Measurements from ENCODE around the gene SBSN. TPM values are rescaled to one million over a fixed set of nuclear protein-coding genes. Genes with fewer than 3 reads are reported as not detected.
A peak's percentile ranks its signal among the peaks of the same experiment; 100 is the strongest.

SBSN gene
- polyA plus RNA-seq, 5 donors = not detected

DNA sequence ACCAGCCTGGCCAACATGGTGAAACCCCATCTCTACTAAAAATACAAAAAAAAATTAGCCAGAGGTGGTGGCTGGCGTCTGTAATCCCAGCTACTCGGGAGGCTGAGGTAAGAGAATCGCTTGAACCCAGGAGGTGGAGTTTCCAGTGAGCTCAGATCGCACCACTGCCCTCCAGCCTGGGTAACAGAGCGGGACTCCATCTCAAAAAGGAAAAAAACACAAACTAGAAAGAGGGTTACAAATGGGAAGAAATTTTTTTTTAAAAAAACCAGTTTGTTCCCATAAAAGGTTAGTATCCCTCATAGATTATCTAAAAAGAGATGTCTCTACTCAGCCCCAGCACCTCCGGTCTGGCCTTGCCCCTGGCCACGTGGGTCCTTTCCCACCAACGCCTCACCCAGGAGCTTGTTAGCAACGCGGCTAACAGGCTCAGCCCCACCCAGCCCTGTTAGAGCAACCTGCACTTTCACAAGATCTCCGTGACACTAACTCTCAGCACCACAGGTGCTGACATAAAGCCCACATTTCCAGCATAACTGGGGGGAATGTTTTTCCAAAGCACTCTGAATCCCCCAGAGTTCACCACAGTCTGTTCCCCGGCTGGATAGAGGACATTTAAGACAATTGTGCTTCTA is 19.0 kb downstream of the SBSN start:
- peak in 1 of 2 donors; percentile 19 for DNase-seq

GRCh38 chr19:35508129-35508528 is 20.0 kb downstream of the SBSN start:
- no peak for DNase-seq

DNA sequence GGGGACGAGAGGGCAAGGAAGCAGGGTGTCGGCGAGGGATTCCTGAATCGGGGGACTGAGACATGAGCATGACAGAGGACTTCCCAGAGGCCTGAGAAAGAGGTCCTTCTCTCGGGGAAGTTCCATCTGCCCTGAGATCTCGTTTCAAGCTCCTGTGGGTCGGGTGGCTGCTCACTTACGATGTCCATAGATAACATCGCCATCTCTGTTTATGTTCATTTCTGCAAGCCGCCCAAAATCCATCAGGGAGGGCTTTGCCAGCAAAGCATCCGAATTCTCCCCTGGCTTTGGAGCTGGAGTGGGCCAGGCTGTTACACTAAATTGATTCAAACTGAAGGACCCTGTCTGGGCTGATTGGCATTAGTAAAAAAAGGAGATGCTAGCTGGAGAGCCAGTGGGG is 20.6 kb downstream of the SBSN start:
- no peak for DNase-seq

- no peak for DNase-seq
Measured at GRCh38 chr19:35506011-35506410, 22.1 kb downstream of the SBSN start.

- no peak for DNase-seq
Measured at GRCh38 chr19:35502751-35503150, 25.4 kb downstream of the SBSN start.

GRCh38 chr19:35501684-35502083 is 26.4 kb downstream of the SBSN start:
- no peak for DNase-seq

- DNase-seq = no peak
Measured at GRCh38 chr19:35500611-35501010, 27.5 kb downstream of the SBSN start.

- DNase-seq = no peak
Measured at GRCh38 chr19:35498984-35499527, 29.1 kb downstream of the SBSN start.

GRCh38 chr19:35498220-35498619 is 29.9 kb downstream of the SBSN start:
- DNase-seq = no peak

GRCh38 chr19:35497406-35497805 is 30.7 kb downstream of the SBSN start:
- DNase-seq = no peak

GRCh38 chr19:35495107-35496064 is 32.7 kb downstream of the SBSN start:
- DNase-seq = peak; percentile 48 to 49

- DNase-seq = no peak
Measured at GRCh38 chr19:35493971-35494370, 34.1 kb downstream of the SBSN start.

GRCh38 chr19:35491836-35492360 is 36.2 kb downstream of the SBSN start:
- no peak for DNase-seq

- no peak for DNase-seq
Measured at GRCh38 chr19:35490364-35490763, 37.7 kb downstream of the SBSN start, which contains the start of gene KRTDAP. TSS of gene KRTDAP (minus strand) at chr19:35490464. CDS start at chr19:35490442, 22 bp downstream.

GRCh38 chr19:35488677-35489076 is 39.4 kb downstream of the SBSN start:
- no peak for DNase-seq

DNA sequence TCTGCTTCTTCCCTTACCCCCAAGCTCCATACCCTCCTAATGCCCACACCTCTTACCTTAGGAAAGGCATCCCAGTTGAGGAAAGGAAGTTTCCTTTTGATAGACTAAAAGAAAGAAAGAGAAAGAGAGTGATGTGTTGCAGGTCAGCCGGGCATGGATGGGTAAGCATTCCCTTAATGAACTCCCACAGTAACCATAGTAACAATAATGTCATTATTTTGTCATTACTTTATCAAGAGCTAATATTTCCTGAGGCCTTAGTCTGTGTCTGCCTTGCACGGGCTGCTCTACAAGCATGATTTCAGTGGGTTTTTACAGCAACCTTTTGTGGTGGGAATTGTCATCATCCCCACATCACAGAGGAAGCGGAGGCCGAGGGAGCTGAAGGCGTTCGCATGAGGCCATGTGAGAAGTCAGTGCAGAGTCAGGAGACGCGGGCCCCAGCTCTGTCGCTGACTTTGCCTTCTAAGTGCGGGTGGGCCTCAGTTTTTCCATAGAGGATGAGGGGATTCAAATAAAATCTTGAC is 40.4 kb downstream of the SBSN start:
- DNase-seq = peak in 1 of 2 donors; percentile 10

DNA sequence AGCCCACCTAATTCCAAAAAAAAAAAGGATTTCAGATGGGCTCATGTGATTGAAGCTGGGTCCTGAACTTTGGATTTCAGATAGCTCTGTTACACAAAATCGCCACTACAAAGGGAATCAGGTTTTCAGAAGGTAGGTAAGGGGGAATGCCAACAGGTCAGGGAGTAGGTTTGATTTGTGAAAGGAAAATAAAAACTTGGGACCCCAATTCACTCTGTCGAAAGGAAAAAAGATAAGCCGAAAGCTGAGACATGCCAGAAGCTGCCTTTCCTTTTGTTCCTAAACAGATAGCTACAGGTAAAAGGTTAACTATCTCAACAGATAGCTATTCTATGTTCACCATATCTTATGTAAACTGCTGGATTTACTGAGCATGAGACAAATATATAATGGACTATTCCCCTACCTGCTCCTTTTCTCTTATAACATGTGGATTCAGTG is 41.8 kb downstream of the SBSN start:
- DNase-seq = no peak

GRCh38 chr19:35484252-35485036 is 43.7 kb downstream of the SBSN start:
- no peak for DNase-seq

DNA sequence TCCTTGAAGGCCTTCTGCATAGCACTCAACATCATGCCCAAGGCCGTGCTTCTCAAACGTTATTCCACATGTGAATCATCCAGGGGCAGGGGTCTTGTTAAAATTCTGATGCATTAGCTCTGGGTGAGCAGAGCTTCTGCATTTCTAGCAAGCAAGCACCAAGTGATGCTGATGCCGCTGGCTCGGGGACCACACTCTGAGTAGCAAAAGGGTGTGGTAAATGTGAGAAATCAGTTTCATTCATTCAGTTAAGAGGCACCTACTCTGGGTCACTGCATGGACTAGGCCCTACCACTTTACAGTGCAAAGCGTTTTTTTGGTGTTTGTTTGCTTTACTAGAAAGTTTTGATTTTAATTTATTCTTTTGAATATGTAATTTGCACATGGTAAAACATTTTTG is 45.0 kb downstream of the SBSN start:
- DNase-seq = no peak

GRCh38 chr19:35478794-35479677 is 49.1 kb downstream of the SBSN start:
- no peak for DNase-seq
